22Rv1 (cell line): ENCODE results near the gene PKD2L2.

Experiments
- ZFX ChIP-seq: fragments of 450-650 bp; IDR thresholded peaks from 2 replicates; pipeline ENCODE4 v1.6.1; 2017; ENCODE audit warnings: antibody characterized with exemption, borderline replicate concordance
- TF ChIP-seq, protein P1 (sequence below): fragments of 450-650 bp; IDR thresholded peaks from 2 replicates; pipeline ENCODE4 v1.5.1; 2017; ENCODE audit warnings: mild to moderate bottlenecking

DNA sequence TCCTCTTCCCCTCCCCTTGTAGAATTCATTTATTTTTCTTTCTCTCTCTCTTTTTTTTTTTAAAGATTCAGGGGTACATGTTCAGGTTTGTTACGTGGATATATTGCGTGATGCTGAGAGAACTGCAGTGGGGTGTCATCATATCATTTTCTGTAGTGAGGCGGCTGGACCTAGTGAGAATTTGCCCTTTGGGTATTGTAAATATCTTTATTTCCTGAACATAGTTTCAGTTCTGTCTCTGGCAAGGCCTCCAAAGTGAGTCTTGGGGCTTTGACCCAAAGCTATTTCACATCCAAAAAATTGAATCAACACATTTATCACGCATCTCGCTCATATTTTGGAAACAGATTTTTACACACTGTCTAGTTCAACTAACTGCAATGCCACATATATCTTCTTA lies 47.0 kb upstream of the PKD2L2 start:
- TF ChIP-seq, protein P1, sequence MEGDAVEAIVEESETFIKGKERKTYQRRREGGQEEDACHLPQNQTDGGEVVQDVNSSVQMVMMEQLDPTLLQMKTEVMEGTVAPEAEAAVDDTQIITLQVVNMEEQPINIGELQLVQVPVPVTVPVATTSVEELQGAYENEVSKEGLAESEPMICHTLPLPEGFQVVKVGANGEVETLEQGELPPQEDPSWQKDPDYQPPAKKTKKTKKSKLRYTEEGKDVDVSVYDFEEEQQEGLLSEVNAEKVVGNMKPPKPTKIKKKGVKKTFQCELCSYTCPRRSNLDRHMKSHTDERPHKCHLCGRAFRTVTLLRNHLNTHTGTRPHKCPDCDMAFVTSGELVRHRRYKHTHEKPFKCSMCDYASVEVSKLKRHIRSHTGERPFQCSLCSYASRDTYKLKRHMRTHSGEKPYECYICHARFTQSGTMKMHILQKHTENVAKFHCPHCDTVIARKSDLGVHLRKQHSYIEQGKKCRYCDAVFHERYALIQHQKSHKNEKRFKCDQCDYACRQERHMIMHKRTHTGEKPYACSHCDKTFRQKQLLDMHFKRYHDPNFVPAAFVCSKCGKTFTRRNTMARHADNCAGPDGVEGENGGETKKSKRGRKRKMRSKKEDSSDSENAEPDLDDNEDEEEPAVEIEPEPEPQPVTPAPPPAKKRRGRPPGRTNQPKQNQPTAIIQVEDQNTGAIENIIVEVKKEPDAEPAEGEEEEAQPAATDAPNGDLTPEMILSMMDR = no peak
- no peak for TF ChIP-seq ZFX
